ENCODE results near the gene DNAAF2.
"Not testable (repeated sequence)": the region's sequence is repeated elsewhere in the genome, so short reads cannot be mapped to it uniquely, and the experiment has no call there.

GRCh38 chr14:49619273-49619672, 15.8 kb downstream of the DNAAF2 start:
- not testable (repeated sequence) for TF ChIP-seq POLR2AphosphoS5 (IDR thresholded peaks at IDR 0.05; ENCODE audit: low read depth, low read length); TAF1 (IDR thresholded peaks at IDR 0.05; ENCODE audit: borderline replicate concordance, low read depth, low read length); POLR2A (IDR thresholded peaks at IDR 0.05; ENCODE audit: low read depth, low read length)
